Hematopoietic multipotent progenitor cell treated with erythropoietin and hydrocortisone succinate and interleukin-3 and kit ligand, for 15 days (in vitro differentiated cells): ENCODE data around the gene SPTLC2.
A peak's percentile ranks its signal among the peaks of the same experiment; 100 is the strongest.

ENCODE experiments used
- DNase-seq: peaks from one replicate; pipeline ENCODE4 v3.0.0-alpha.2; 2015; ENCODE audit warnings: low spot score

Gene SPTLC2

DNA sequence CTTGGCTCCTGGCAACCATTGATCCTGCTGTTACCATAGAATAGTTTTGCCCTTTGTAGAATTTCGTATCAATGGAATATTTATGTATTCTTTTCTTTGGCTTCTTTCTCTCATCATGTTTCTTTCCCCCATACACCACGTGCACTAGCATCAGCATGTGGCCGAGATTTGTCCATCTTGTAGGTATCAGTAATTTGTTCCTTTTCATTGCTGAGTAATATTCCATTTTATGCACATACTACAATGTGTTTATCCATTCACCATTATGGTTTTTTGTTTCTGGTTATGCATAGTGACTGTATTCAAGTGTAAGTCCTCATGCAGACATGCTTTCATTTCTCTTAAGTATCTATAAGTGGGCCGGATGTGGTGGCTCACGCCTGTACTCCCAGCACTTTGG is 113.3 kb downstream of the SPTLC2 start:
- DNase-seq = no peak

DNA sequence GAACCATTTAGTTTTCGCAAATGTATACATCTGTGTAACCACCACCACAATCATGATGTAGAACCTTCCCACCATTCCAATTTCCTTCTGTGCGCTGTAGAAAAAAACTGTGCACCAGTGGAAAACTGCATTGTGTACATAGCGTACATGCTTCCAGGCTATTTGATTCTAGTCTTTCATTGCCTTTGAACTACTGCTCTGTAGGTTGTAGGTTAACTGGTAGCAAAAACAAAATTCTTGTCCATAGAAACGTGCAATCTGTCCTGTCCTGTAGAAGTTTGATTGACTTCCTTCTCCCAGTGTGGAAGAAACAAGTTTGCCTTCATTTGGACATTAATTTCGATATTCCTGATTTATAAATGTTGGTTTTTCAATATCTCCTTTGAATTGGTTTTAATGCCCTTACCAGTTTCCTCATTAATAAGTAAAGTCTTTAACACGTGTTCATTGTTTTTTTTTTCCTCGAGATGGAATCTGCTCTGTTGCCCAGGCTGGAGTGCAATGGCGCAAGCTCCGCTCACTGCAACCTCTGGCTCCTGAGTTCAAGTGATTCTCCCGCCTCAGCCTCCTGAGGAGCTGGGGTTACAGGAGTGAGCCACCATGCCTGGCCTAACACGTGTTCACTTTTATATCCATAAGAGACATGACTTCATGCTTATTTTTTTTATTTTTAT is 114.2 kb downstream of the SPTLC2 start:
- no peak for DNase-seq

DNA sequence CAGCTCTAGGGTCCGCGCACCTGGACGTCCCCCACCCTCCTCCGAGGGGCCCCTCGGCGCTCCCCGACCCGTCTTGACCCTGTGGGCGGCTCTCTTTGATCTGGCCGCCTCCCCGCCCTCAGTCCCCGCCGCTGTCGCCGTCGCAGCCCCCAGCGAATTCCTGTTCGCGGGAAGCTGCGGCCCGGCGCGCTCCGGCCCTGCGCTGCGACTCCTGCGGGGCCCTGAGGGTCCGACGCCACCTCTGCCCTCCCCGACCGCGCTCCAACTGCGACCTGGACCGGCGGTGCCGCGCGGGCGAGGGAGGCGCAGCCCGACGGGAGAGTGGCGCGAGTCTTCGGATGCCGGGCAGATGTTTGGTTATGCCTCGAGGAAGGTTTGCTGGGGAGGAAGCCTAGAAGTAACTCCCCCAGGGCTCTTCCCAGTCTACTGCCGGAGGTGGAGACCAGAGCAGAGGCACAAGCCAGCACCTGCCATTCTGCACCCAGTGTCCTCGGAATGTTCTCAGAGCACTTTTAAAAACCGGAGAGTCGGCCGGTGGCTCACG is 117.4 kb downstream of the SPTLC2 start:
- DNase-seq = no peak

DNA sequence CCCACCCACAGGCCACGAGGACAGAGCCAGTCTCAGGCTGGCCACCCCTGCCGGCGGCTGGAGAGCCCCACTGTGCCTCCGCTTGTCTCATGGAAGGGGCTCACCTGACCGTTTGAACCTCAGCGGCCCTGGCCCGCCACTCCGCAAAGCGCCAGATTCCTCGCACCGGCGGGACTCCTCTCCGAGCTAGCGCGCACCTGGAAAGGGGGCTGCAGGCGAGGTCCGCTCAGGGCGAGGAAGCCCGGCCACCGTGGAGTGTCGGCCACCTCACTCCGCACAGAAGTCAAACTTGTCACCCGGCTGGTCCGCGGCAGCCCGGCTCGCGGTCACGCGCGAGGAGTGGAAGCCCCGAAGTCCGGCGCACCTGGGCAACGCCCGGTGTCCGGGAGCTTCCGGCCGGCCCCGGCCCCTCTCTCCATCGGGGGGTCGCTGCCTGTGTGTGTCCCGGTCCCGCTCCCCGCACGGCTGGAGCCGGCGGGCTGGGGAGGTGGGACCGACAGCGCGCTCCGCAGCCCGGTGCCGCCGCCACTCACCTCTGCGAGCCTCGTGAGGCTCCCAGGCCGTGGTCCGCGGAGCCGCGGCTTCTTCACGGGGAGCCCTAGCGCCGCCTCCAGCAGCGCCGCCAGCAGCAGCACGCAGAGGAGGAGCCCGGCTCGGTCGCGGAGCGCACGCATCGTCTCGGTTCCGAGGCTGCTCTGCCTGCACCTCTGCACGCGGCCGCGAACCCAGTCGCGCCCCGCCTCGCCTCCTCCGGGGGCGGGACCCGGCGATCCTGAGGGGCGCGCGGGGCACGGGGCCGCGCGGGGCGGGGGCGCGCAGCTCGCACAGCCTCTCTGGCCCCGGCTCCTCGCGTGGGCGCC is 118.1 kb downstream of the SPTLC2 start, which contains the start of gene ISM2:
Gene ISM2 (minus strand): TSS at position 697 of the 860 bp plus-strand sequence. CDS start 23 bp downstream, at position 674.
- DNase-seq = no peak

DNA sequence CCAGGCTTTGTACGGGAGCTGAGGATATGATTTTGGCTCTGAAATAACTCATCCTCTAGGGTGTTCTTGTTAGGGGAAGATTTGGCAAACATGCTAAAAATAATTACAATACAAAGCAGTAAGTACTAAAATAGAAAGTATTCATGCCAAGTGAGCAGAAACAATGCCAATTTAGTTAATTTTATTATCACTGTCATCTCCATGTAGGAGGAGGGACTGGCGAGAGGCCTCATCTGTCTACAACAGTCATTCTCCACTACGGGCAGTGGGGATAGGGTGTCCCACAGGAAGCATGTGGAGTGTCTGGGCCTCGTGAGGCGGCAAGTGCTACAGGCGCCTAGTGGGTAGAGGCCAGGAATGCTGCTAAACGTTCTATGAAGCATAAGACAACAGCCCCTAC is 121.1 kb downstream of the SPTLC2 start:
- no peak for DNase-seq

DNA sequence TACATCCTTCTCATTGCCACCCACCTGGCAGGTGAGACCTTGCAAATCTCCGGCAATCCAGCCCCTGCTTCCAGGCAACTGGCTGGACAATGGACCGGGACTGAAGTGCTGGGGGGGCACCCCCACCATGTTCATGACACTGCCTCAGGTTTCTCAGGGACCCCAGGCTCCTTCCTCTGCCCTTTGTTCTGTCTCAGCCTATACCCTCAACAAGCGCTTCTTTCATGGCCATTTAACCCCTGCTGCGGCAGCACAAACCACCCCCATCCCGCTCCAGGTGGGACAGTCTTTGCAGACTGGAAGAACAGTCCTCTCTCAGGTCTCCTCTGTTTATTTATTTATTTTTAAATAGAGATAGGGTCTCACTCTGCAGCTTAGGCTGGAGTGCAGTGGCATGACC is 125.4 kb downstream of the SPTLC2 start:
- no peak for DNase-seq

DNA sequence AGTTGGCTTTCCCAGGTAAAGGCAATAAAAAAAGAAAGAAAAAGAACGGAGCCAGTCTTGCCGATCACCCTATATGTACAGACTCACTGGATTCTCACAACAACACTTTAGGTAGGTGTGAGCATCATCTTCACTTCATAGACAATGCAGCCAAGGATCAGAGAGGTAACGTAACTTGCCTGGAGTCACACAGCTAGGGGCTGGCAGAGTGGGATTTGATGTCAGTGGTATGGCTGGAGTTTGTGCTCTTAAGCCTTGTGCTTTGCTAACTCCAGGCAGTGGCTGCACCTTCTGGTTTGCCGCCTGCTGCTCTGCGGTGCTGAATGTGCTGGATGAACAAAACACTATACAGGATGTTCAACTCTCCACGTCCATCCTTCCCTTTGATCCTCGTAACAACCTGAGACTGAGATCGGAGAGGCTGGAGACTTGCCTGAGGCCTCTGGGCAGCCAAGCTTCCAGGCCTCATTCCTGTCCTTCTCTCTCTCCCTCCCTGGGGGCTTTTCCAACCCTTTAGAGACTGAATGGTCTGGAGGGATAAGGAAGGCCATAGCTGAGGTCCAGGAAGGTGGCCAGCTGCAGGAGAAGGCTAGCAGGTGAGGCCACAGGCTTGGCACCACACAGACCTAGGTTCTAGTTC is 126.0 kb downstream of the SPTLC2 start:
- no peak for DNase-seq

DNA sequence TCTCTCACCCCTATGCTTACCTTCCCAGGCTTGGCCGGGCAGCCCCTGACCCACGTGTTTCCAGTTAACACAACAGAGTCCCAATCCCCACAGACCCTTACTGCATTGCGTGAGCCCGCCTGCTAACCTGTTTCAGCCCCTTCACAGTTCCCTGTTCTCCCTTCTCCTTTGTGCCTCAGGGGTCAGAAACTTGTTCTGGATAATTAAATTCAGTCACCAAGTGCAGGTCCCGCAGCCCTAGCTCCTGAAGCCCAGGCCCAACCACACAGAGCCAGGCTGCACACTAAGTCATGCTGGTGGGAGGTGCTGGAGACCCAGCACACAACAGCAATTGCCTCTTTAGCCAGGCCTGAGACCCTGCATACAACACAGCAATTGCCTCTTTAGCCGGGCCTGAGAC is 127.4 kb downstream of the SPTLC2 start:
- no peak for DNase-seq

DNA sequence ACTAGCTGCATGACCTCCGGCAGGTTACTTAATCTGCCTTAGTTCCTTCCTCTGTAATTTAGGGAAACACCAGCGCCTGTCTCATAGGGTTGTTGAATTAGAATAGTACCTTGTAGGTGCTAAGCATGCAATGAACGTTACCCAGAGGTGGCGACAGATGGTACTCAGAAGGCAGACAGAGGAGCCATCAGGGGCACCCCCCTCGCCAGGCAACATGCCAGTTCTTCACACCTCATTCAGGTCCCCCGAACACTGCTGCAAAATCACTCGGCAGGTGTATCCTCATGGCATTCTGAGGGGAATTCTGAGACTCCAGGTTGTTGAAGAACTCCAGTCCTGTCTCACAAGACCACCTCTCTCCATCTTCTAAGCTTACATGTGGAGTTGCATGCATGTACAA is 127.9 kb downstream of the SPTLC2 start:
- DNase-seq = no peak

DNA sequence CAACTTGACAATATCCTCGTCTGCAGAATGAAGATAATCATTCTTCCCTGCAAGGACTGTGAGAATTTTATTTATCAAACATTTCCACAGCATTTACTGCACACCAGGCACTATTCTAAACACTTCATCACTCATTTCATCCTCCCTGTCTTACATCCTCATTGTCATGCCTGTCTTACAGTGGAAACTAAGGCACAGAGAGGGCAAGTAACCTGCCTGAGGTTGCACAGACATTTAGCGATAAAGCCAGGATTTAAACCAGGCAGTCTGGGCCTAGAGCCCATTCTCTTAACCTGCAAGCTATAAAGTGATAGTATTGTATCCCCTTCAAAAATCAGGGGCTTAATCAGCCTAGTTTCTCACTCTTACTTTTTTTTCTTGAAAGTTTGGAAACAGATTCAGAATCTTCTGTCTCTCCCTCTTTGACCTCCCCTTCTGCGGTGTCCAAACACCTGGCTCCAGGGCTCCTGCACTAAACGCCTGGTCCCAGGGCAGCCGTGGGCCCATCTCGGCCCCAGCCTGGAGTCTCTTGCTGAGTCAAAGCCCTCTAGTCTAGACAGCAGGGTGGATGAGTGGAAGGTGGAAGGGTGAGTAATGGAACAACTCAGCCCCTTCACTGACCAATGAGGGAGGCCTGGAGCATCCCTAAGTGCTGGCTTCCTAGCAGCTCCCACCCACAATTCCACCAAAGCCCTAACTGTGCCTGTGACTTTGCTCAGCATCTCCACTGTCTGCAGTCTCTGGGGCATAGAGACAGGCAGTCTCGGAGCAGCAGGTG is 130.3 kb downstream of the SPTLC2 start:
- no peak for DNase-seq

DNA sequence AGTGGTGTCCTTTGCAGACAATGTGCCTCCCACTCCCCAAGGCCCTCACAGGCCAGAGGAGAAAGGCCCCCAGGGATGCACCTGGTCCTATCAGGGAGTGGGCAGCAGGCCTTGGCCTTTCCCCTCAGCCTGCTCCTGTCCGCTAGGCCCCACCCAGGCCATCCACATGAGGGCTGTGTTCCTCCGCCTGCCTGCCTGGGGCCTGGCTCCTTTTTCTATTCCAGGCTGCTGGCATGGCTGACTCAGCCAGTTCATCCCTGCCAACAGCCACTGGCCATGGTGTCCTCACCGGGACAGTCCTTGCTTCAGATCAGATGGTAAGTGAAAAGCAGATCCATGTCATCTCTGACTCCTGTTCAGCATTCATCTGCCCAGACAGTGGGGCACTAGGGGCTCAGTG is 131.2 kb downstream of the SPTLC2 start:
- no peak for DNase-seq

DNA sequence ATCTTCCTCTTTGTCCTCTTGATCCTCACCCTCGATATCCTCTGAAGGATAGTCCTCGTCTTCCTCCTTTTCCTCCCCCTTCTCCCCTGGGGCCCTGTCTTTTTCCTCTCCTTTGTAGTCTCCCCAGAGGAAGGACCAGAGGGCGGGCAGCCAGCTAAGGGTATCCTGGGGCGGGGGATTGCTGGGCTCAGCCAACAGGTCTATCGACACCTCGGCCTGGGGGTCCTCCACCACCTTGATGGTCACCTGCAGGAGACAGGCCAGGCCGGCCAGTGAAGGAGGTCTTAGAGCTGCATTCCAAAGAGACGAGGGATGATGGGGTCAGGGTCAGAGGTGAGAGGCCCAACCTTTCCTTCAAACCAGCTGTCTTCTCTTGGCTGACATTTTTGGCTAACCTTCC is 134.0 kb downstream of the SPTLC2 start:
- no peak for DNase-seq

DNA sequence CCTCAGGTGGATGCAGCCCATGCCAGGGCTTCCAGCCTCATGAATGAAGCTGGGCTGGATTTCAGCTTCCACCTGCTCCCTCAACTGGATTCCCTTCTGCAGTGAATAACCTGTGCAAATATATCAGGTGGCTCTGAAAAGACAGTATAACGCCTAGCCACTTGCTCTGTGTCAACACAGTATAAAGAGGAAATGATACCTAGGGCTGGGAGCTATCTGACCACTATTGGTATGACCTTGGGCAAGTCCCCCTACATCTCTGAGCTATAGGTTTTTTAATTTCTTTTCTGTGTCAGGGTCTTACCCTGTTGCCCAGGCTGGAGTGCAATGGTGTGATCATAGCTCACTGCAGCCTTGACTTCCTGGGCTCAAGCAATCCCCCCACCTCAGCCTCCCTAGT is 137.6 kb downstream of the SPTLC2 start:
- DNase-seq = no peak

DNA sequence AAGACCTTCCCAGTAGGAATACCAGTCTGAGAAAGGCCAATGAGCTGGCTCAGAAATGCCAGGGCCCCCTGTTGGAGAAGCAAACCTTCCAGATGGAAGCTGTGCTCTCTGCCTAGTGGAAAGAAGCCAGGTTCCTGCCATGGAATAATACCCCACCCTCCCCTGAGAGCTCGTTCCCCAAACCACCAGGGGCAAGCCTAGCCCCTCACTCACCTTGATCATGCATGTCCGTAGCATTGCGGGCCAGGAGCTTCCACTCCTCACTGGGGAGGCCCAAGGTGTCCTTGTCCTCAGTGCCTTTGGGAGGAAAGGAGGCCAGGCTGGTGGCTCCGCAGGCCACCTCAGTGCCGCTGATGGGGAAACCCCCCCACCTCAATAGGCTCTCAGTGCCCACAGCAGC is 138.4 kb downstream of the SPTLC2 start:
- DNase-seq = no peak

DNA sequence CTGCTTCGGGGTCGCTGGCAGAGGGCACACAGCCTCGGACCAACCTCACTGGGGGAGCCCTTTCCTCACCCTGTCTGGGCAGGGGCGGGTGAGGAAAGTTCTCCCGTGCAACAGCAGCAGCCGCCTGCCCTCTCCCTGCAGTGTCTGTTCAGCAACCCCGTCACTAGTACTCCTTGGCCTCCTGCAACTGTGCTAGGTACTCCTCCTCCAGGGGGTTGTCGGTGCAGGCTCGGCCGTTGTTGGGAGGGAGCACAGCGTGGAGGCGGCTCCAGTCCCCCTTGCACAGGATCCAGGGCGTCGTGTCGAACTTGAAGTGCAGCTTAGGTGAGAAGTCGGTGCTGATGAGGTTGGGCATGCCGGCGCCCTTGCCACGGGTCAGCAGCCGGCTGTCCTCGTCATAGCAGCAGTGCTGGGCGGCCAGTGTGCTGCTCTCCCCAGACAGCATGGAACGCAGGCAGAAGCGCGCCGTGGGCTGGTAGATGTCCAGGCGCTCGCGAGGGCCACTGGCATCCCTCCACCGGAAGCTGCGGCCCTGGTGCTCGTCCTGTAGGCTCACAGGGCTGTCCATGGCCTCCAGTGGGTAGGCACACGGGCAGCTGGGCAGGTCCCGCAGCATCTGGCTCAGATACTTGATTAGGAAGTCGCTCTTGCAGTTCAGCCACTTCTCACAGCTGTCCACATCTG is 140.9 kb downstream of the SPTLC2 start:
- no peak for DNase-seq

DNA sequence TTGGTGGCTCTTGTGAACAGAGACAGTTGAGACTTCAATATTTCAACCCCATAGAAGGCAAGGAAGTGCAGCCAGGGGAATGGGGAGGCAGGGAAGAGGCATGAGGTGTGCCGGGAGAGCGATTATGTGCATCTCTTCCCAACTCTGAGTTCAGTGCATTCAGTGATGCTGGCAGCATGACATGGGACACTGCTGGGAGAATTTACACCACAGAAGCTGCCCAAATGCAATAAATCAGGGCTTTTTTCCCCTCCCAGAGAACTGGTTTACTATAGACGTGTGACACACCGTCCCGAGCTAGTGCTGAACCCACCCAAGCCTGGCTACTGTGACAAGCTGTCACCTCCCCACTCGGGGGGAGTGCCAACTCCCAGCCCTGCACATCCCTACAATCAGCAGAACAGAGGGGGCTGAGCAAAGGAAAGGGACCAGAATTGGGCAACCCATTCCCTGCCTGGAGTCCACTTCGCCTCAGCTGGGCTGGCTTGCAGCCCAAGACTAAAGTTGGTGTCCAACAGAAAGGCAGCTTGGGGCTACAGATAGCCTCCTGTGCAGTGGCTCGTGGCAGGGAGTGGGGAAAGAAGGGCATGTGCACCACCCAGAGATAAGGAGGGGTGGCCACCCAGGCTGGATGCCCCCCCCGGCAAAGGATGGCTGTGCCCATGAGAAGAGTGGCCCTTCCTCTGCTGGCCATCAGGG is 141.8 kb downstream of the SPTLC2 start:
- peak; percentile 23 for DNase-seq

DNA sequence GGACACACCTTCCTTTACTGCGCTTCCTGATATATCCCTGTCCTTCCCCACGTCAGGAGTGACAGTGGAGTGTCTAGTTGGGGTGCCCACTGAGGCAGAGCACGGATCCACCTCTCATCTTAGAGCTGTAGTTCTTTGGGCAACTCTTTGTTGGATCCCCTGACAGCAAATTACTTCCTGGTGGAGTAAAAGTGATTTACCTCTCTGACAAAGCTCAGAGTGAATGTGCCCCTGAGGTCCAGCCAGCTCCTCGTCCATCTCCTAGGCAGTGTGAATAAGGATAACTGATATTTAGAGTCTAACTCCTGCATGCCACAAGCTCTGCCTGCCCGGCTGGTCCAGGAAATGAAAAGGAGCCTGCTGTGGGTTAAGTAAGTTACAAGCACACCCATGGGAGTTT is 142.5 kb downstream of the SPTLC2 start:
- no peak for DNase-seq

DNA sequence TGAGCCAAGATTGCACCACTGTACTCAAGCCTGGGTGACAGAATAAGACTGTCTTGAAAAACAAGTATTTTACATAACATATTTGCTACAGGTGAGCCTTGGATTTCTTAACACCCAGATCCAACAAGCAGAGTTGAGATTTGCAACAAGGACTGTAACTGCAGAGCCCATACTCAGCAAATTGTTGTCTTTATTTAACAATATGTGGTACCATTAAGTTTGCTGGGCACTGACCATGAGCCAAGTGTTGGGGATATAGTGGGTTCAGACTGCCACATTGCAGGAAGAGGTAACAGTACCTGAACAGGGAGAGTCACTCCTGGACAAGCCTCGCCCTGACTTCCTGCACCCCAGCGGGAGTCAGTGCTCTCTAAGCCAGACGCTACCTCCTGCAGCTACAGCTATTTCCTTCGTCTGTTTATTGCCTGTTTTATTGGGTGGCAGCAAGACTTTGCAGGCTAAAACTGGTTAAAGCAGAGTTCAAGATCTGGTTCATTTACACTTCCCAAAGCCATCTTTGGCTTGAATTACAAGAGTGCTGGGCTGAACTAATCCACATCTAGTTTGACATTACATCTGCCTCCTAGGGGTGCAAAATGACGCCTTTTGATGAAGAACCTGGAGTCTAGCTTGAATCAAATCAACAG is 146.1 kb downstream of the SPTLC2 start:
- DNase-seq = no peak

DNA sequence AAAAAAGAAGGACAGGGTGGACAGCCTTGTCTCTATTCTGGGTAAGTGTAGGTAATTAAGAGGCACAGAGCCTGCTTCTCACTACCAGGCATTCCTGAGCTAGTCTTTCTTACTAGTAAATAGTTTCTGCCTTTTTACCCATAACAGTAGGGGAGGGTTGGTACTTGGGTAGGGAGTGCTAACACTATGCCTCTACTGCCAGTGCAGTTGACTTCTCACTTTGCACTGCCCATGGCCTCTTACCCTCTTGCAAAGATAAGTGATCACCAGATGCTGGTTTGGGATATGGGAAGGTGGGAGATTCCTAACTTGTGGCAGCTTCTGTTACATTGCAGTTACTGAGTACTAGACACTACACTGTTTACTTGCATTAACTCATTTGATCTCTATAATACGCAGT is 146.9 kb downstream of the SPTLC2 start:
- no peak for DNase-seq

DNA sequence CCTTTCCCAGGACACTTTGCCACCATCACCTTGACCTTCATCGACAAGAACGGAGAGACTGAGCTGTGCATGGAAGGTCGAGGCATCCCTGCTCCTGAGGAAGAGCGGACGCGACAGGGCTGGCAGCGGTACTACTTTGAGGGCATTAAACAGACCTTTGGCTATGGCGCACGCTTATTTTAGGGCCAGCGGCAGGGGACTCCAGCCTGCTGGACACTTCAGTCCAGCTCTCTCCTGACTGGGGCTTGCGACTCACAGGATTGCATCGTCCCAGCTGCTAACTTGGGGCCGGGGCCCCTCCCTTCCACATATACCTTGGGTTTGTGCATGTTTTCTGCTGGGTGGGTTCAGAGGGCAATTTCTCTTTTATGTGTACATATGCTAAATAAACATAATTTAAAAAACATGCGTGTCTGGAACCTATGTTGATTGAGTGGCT is 147.4 kb downstream of the SPTLC2 start:
- DNase-seq = no peak
